ENCODE measurements around the gene CEP70.

Gene CEP70

GRCh38 chr3:138449490-138449889, 144.6 kb downstream of the CEP70 start:
- no peak for DNase-seq

- DNase-seq = no peak
Measured at GRCh38 chr3:138448631-138449030, 145.4 kb downstream of the CEP70 start.

GRCh38 chr3:138445654-138446053, 148.4 kb downstream of the CEP70 start:
- no peak for DNase-seq

GRCh38 chr3:138445236-138445635, 148.8 kb downstream of the CEP70 start:
- no peak for DNase-seq

All from fibroblast of skin of right quadriceps (primary cell).